Adrenal gland (tissue), 5 donors: ENCODE data around the gene THSD4.

Source experiments
- POLR2A ChIP-seq, 2 donors: fragments of 450-650 bp; IDR thresholded peaks; one replicate each; pipeline ENCODE4 v1.6.1; 2017; ENCODE audit warnings: antibody characterized with exemption in 2 of 2, mild to moderate bottlenecking in 2 of 2, moderate library complexity in 1 of 2
- TF ChIP-seq, protein P1 (sequence below), 6 experiments: fragments of 450-650 bp in 4 of 6; fragments of 200-600 bp in 2 of 6; sonication (generic) in 1 of 6; IDR thresholded peaks; 1 replicate in 5 of 6; 2 replicates in 1 of 6; pipeline versions ENCODE4 v1.5.1 to v1.8.0; 2016 to 2021; ENCODE audit warnings: antibody characterized with exemption in 6 of 6, mild to moderate bottlenecking in 2 of 6, moderate library complexity in 1 of 6
- donor health status: DM: no; HTN: no; CAD: no.

DNA sequence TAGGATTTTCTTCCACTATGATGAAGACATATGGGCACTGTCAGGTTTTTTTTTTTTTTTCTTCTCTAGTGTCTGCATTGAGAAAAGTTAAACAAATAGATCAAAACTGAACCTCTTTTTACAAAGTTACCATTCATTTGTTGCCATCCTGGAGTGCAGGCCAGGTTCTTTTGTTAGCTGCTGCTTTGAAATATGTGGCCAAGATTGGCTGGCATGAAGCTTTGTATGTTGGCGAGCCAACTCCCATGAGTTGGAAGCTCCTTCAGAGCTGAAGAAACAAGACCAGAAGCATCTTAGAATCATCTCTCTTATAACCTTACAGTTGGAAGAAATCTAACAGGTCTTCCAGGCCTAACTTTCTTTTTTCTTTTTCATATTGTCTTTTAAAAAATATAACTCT, 346.5 kb downstream of the THSD4 start:
- TF ChIP-seq, protein P1, sequence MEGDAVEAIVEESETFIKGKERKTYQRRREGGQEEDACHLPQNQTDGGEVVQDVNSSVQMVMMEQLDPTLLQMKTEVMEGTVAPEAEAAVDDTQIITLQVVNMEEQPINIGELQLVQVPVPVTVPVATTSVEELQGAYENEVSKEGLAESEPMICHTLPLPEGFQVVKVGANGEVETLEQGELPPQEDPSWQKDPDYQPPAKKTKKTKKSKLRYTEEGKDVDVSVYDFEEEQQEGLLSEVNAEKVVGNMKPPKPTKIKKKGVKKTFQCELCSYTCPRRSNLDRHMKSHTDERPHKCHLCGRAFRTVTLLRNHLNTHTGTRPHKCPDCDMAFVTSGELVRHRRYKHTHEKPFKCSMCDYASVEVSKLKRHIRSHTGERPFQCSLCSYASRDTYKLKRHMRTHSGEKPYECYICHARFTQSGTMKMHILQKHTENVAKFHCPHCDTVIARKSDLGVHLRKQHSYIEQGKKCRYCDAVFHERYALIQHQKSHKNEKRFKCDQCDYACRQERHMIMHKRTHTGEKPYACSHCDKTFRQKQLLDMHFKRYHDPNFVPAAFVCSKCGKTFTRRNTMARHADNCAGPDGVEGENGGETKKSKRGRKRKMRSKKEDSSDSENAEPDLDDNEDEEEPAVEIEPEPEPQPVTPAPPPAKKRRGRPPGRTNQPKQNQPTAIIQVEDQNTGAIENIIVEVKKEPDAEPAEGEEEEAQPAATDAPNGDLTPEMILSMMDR (IDR thresholded peaks at IDR 0.05) = no peak
- no peak for TF ChIP-seq POLR2A (IDR thresholded peaks at IDR 0.05)
